GM19452 (cell line): ENCODE measurements around the gene TPSAB1.
"Not testable (repeated sequence)": the region's sequence is repeated elsewhere in the genome, so short reads cannot be mapped to it uniquely, and the experiment has no call there.

ENCODE experiments used
- ATAC-seq: cut with Tn5 transposase; IDR thresholded peaks from one replicate; pipeline ENCODE4 v1.9.1; 2021; ENCODE audit not compliant: unreplicated experiment

Gene TPSAB1

GRCh38 chr16:1223355-1224214 lies 16.9 kb upstream of the TPSAB1 start:
- no peak for ATAC-seq

- ATAC-seq: no peak
Observed at GRCh38 chr16:1224558-1224957, 15.9 kb upstream of the TPSAB1 start.

- ATAC-seq: no peak
Observed at GRCh38 chr16:1225051-1225451, 15.5 kb upstream of the TPSAB1 start, which contains the start of gene TPSG1. Gene TPSG1, minus strand, starts transcription at chr16:1225268. Its CDS starts 16 bp downstream, at chr16:1225252.

GRCh38 chr16:1225728-1226311 lies 14.7 kb upstream of the TPSAB1 start:
- not testable (repeated sequence) for ATAC-seq

- ATAC-seq: not testable (repeated sequence)
Observed at GRCh38 chr16:1226692-1227091, 13.8 kb upstream of the TPSAB1 start.

- ATAC-seq: not testable (repeated sequence)
Observed at GRCh38 chr16:1228227-1228626, 12.3 kb upstream of the TPSAB1 start.

GRCh38 chr16:1229476-1229875 lies 11.0 kb upstream of the TPSAB1 start:
- ATAC-seq: not testable (repeated sequence)

- not testable (repeated sequence) for ATAC-seq
Observed at GRCh38 chr16:1230084-1230470, 10.4 kb upstream of the TPSAB1 start, which contains the start of gene TPSB2. Gene TPSB2, minus strand, starts transcription at chr16:1230184. Its CDS starts 233 bp downstream, at chr16:1229951.

GRCh38 chr16:1230471-1231212 lies 9.9 kb upstream of the TPSAB1 start:
- ATAC-seq: not testable (repeated sequence)

GRCh38 chr16:1231301-1231700 lies 9.2 kb upstream of the TPSAB1 start:
- not testable (repeated sequence) for ATAC-seq

GRCh38 chr16:1232049-1232748 lies 8.3 kb upstream of the TPSAB1 start:
- not testable (repeated sequence) for ATAC-seq

- ATAC-seq: not testable (repeated sequence)
Observed at GRCh38 chr16:1236659-1237058, 3.8 kb upstream of the TPSAB1 start.

GRCh38 chr16:1237990-1238389 lies 2.5 kb upstream of the TPSAB1 start:
- no peak for ATAC-seq

GRCh38 chr16:1238909-1239308 lies 1.6 kb upstream of the TPSAB1 start:
- ATAC-seq: not testable (repeated sequence)

- ATAC-seq: not testable (repeated sequence)
Observed at GRCh38 chr16:1239575-1239974, 930 bp upstream of the TPSAB1 start.

- ATAC-seq: not testable (repeated sequence)
Observed at GRCh38 chr16:1241081-1241480, 576 bp downstream of the TPSAB1 start.

GRCh38 chr16:1243363-1243762 lies 2.9 kb downstream of the TPSAB1 start:
- ATAC-seq: not testable (repeated sequence)

GRCh38 chr16:1243907-1244850 lies 3.7 kb downstream of the TPSAB1 start:
- not testable (repeated sequence) for ATAC-seq

GRCh38 chr16:1244881-1245280 lies 4.4 kb downstream of the TPSAB1 start:
- ATAC-seq: no peak
